Endothelial cell (in vitro differentiated cells): ENCODE measurements around the gene VPS35. TPM values are rescaled to one million over a fixed set of nuclear protein-coding genes. Genes with fewer than 3 reads are reported as not detected.

Source experiments
- DNase-seq: peaks from one replicate; pipeline ENCODE4 v3.0.0; 2021; ENCODE audit warnings: low spot score
- H3K27ac Mint-ChIP-seq: one replicate; pipeline ENCODE4 v1.8.0; 2021; ENCODE audit warnings: mixed read lengths, inconsistent platforms; ENCODE audit not compliant: unreplicated experiment
- H3K27me3 Mint-ChIP-seq: one replicate; pipeline ENCODE4 v1.8.0; 2021; ENCODE audit warnings: mild to moderate bottlenecking, moderate library complexity, mixed read lengths, inconsistent platforms; ENCODE audit not compliant: unreplicated experiment
- H3K36me3 Mint-ChIP-seq: one replicate; pipeline ENCODE4 v1.8.0; 2021; ENCODE audit warnings: mild to moderate bottlenecking, low read depth, mixed read lengths, inconsistent platforms; ENCODE audit not compliant: unreplicated experiment
- H3K4me1 Mint-ChIP-seq: one replicate; pipeline ENCODE4 v1.8.0; 2021; ENCODE audit warnings: mild to moderate bottlenecking, mixed read lengths, inconsistent platforms; ENCODE audit not compliant: unreplicated experiment
- H3K4me3 Mint-ChIP-seq: one replicate; pipeline ENCODE4 v1.8.0; 2021; ENCODE audit warnings: mild to moderate bottlenecking, mixed read lengths, inconsistent platforms; ENCODE audit not compliant: unreplicated experiment
- H3K9me3 Mint-ChIP-seq: one replicate; pipeline ENCODE4 v1.8.0; 2021; ENCODE audit warnings: mixed read lengths, inconsistent platforms; ENCODE audit not compliant: unreplicated experiment
- total RNA-seq: library from RNA; stranded (reverse); fragmentation: NEBNext Ultra II Directional; extraction: Animal tissue kit (Norgen Biotek cat#: 25700); gene quantifications from one replicate; pipeline ENCODE4 v1.2.1, GENCODE V29; 2021; ENCODE audit not compliant: unreplicated experiment
- TF ChIP-seq, protein P1 (sequence below): fragments of 200-600 bp; sonication (generic); IDR thresholded peaks from one replicate; pipeline ENCODE4 v1.5.0; 2021; ENCODE audit warnings: antibody characterized with exemption; ENCODE audit not compliant: unreplicated experiment

The VPS35 gene
- total RNA-seq, 1 donor from 2014 or later, result 78.4 TPM

DNA sequence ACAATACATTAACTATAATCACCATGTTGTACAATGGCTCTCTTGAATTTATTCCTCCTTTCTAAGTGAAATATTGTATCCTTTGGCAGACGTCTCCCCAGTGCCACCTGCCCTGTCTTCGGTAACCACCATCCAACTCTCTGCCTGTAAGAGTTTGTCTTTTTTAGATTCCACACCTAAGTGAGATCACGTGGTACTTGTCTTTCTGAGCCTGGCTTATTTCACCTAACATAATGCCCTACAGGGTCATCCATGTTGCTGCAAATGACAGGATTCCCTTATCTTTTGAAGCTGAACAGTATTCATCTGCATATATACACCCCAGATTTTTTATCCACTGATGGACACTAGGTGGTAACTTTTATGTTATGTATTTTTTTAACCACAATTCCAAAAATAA lies 24.7 kb upstream of the VPS35 start:
- Mint-ChIP-seq H3K4me1 (peaks cover 2% of the 10 kb centered on the region), H3K4me3 (no peak overlapping the region), H3K36me3 (no peaks in the 10 kb centered on the region), H3K9me3 (peaks cover 4% of the 10 kb centered on the region), H3K27ac (no peak overlapping the region), H3K27me3 (peaks cover 7% of the 10 kb centered on the region)
- no peak for DNase-seq
- TF ChIP-seq, protein P1, sequence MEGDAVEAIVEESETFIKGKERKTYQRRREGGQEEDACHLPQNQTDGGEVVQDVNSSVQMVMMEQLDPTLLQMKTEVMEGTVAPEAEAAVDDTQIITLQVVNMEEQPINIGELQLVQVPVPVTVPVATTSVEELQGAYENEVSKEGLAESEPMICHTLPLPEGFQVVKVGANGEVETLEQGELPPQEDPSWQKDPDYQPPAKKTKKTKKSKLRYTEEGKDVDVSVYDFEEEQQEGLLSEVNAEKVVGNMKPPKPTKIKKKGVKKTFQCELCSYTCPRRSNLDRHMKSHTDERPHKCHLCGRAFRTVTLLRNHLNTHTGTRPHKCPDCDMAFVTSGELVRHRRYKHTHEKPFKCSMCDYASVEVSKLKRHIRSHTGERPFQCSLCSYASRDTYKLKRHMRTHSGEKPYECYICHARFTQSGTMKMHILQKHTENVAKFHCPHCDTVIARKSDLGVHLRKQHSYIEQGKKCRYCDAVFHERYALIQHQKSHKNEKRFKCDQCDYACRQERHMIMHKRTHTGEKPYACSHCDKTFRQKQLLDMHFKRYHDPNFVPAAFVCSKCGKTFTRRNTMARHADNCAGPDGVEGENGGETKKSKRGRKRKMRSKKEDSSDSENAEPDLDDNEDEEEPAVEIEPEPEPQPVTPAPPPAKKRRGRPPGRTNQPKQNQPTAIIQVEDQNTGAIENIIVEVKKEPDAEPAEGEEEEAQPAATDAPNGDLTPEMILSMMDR, result no peak

DNA sequence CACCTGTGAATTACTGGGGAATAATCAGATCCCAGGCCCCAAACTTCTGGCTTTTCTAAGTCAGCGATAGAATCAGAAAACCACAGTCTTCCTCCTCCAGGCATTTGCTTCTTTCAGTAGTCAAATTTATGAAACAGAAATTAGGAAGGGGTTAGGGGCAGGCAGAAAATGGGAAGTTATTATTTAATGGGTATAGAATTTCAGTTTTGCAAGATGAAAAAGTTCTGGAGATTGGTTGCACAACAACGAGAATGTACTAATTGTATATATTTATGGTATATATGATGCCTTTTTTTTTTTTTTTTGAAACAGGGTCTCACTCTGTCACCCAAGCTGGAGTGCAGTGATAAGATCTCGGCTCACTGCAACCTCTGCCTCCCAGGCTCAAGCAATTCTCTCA lies 23.9 kb upstream of the VPS35 start:
- H3K4me3 Mint-ChIP-seq, result no peak overlapping the region
- TF ChIP-seq, protein P1, result no peak
- peaks cover 7% of the 10 kb centered on the region for H3K27me3 Mint-ChIP-seq
- DNase-seq, result no peak
- H3K9me3 Mint-ChIP-seq, result peaks cover 4% of the 10 kb centered on the region
- H3K36me3 Mint-ChIP-seq, result no peaks in the 10 kb centered on the region
- H3K4me1 Mint-ChIP-seq, result peaks cover 2% of the 10 kb centered on the region
- H3K27ac Mint-ChIP-seq, result no peak overlapping the region

DNA sequence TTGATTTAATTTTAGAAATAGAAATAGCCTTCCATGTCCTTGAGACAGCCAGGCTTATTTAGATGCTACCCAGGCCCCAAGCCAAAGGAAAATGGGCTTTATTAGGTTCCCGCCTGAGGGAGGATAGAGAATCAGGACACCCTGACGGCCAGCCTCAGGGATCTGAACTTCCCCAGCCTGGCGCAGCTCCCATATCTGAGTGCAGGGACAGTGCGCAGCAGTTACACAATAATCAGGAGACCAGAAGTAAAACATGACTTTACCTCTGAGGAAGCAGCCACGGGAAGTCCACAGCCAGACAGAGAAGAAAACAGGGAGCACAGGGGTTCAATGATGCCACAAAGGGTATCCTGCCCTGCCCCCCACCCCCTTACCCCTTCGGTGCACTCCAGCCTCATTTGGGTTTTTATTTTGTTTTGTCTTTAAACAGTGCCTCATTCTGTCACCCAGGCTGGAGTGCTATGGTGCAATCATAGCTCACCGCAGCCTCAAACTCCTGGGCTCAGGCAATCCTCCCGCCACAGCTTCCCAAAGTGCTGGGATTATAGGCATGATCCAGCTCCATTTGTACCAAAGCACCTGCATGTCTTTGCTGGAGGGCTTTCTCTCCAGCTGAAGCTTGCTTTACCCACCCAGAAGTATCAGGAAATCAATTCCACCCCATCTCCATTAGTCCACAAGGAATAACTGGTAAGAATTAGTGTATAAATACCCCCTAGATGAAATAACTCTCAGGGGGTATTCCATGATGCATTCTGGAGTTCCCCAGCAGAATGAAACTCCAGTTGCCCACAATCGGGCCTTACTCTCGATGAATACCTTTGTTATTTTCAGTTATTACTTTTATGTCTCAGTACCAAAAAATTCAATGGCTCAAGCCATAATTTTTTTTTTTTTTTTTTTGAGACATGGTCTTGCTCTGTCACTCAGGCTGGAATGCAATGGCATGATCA lies 22.4 kb upstream of the VPS35 start:
- Mint-ChIP-seq H3K4me1 (peaks cover 2% of the 10 kb centered on the region), H3K36me3 (no peaks in the 10 kb centered on the region), H3K27ac (no peak overlapping the region), H3K27me3 (peaks cover 7% of the 10 kb centered on the region), H3K4me3 (no peak overlapping the region), H3K9me3 (peaks cover 4% of the 10 kb centered on the region)
- TF ChIP-seq, protein P1, result no peak
- DNase-seq, result no peak

DNA sequence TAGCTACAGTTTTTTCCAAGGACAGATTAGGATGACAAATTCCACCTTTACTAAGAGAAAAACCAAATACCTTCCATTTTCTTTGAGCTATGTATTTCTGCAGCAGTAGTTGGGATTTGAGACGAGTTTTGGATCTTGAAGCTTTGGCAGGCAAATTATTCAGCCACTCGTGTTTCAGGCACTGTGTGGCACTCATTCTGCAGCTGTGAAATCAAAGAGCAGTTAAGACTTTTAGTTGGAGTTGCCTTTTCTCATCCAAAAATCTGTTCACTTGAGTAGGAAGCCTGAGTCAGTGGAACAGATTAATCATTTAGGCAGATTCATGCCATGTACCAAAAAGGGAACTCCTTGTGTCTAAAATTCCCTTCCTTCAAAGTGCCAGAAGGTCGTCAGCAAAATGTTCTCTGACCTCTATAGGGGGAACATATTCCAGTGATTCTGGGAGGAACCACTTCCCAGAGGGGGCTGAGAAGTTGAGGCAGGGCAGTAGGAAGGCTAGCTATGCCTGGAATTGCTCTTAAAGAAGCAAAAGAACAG lies 20.6 kb upstream of the VPS35 start:
- no peak overlapping the region for H3K27ac Mint-ChIP-seq
- H3K27me3 Mint-ChIP-seq, result peaks cover 3% of the 10 kb centered on the region
- TF ChIP-seq, protein P1, result no peak
- H3K9me3 Mint-ChIP-seq, result peaks cover 4% of the 10 kb centered on the region
- H3K36me3 Mint-ChIP-seq, result no peaks in the 10 kb centered on the region
- H3K4me1 Mint-ChIP-seq, result peaks cover 2% of the 10 kb centered on the region
- no peak for DNase-seq
- H3K4me3 Mint-ChIP-seq, result no peak overlapping the region

DNA sequence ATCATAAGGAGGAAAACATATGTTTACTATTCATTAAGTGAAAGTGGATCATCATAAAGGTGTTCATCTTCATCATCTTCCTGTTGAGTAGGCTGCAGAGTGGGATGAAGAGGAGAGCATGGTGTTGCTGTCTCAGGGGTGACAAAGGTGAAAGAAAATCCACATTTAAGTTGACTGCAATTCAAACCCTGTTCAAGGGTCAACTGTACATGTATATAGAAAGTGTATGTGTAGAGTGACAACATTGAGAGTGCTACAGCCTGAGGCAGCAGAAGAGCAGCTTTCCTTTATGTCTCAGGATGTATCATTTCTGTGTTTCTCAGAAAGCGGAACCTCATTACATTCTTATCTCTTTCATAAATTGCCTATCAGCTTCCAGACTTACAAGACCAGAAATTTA lies 17.7 kb upstream of the VPS35 start:
- Mint-ChIP-seq H3K27me3 (peaks cover 1% of the 10 kb centered on the region), H3K36me3 (no peaks in the 10 kb centered on the region), H3K9me3 (peaks cover 4% of the 10 kb centered on the region), H3K4me1 (peaks cover 2% of the 10 kb centered on the region), H3K27ac (no peak overlapping the region), H3K4me3 (no peak overlapping the region)
- TF ChIP-seq, protein P1, result no peak
- no peak for DNase-seq
